ENCODE results near the gene UMODL1.

The UMODL1 gene

GRCh38 chr21:42039470-42039901 is 31.6 kb upstream of the UMODL1 start:
- Histone ChIP-seq H3K79me2 (ENCODE audit: control insufficient read depth, insufficient read depth, low read length, poor library complexity) (no peaks in the 10 kb centered on the region), H3K4me1 (ENCODE audit: control insufficient read depth in 1 of 2, insufficient read depth in 2 of 2, low read length in 2 of 2) (peaks cover 0 to 8% of the 10 kb centered on the region in 2 experiments), H3K4ac (ENCODE audit: low read depth, low read length) (no peak overlapping the region), H3K9ac (ENCODE audit: low read length) (no peak overlapping the region), H3K9me3 (ENCODE audit: insufficient read depth, low read depth, low read length) (peaks cover 3% of the 10 kb centered on the region), H3K4me2 (ENCODE audit: low read length) (no peak overlapping the region), H3K27ac (ENCODE audit: low read depth, low read length) (no peak overlapping the region), H3K27me3 (ENCODE audit: insufficient read depth, low read length) (no peaks in the 10 kb centered on the region), H4K12ac (ENCODE audit: low read depth, low read length) (no peak overlapping the region), H4K8ac (ENCODE audit: low read depth, low read length) (no peak overlapping the region), H2AFZ (ENCODE audit: insufficient read depth, low read length, poor library complexity) (no peak overlapping the region), H3K14ac (ENCODE audit: low read length) (no peak overlapping the region), H3K79me1 (ENCODE audit: low read length) (no peaks in the 10 kb centered on the region), H2BK5ac (ENCODE audit: low read depth, low read length, poor library complexity) (no peak overlapping the region), H3K23ac (ENCODE audit: low read length) (no peak overlapping the region), H2BK12ac (ENCODE audit: low read length) (no peak overlapping the region), H4K91ac (ENCODE audit: low read depth, low read length) (no peak overlapping the region), H3K18ac (ENCODE audit: low read length) (no peak overlapping the region), H3K36me3 (ENCODE audit: control insufficient read depth in 1 of 2, insufficient read depth in 2 of 2, low read length in 2 of 2) (no peaks in the 10 kb centered on the region), H2AK5ac (ENCODE audit: low read length) (no peak overlapping the region), H2BK120ac (ENCODE audit: insufficient read depth, low read length, poor library complexity) (no peak overlapping the region), H3K4me3 (ENCODE audit: low read depth, low read length) (no peak overlapping the region)
- peak in 1 of 2 donors; percentile 24 for DNase-seq
- WGBS (ENCODE audit: extremely low coverage, insufficient coverage, insufficient read length), result no CpG with 5 or more reads among the region's 5 CpGs

- H3K23ac ChIP-seq (ENCODE audit: low read length), result no peak overlapping the region
- WGBS (ENCODE audit: extremely low coverage, insufficient coverage, insufficient read length), result no CpG with 5 or more reads among the region's 12 CpGs
- H3K79me2 ChIP-seq (ENCODE audit: control insufficient read depth, insufficient read depth, low read length, poor library complexity), result no peaks in the 10 kb centered on the region
These were observed 31.2 kb upstream of the UMODL1 start for GRCh38 chr21:42039911-42040351.

GRCh38 chr21:42040411-42041180 is 30.5 kb upstream of the UMODL1 start:
- H3K9ac ChIP-seq (ENCODE audit: low read length), result no peak overlapping the region
- no peak overlapping the region for H3K18ac ChIP-seq (ENCODE audit: low read length)
- no peak overlapping the region for H3K4ac ChIP-seq (ENCODE audit: low read depth, low read length)
- H3K79me2 ChIP-seq (ENCODE audit: control insufficient read depth, insufficient read depth, low read length, poor library complexity), result no peaks in the 10 kb centered on the region
- no peak overlapping the region for H3K14ac ChIP-seq (ENCODE audit: low read length)
- no peak overlapping the region for H4K8ac ChIP-seq (ENCODE audit: low read depth, low read length)
- H2BK12ac ChIP-seq (ENCODE audit: low read length), result no peak overlapping the region
- DNase-seq, result peak; percentile 94 to 99
- no peak overlapping the region for H3K4me2 ChIP-seq (ENCODE audit: low read length)
- no peak overlapping the region for H4K12ac ChIP-seq (ENCODE audit: low read depth, low read length)
- H3K4me1 ChIP-seq (ENCODE audit: control insufficient read depth in 1 of 2, insufficient read depth in 2 of 2, low read length in 2 of 2), result peaks cover 0 to 8% of the 10 kb centered on the region in 2 experiments
- peaks cover 3% of the 10 kb centered on the region for H3K9me3 ChIP-seq (ENCODE audit: insufficient read depth, low read depth, low read length)
- no CpG with 5 or more reads among the region's 18 CpGs for WGBS (ENCODE audit: extremely low coverage, insufficient coverage, insufficient read length)
- no peak overlapping the region for H3K23ac ChIP-seq (ENCODE audit: low read length)
- H3K27me3 ChIP-seq (ENCODE audit: insufficient read depth, low read length), result no peaks in the 10 kb centered on the region
- H4K91ac ChIP-seq (ENCODE audit: low read depth, low read length), result no peak overlapping the region
- H3K4me3 ChIP-seq (ENCODE audit: low read depth, low read length), result no peak overlapping the region
- no peaks in the 10 kb centered on the region for H3K79me1 ChIP-seq (ENCODE audit: low read length)
- H2AK5ac ChIP-seq (ENCODE audit: low read length), result no peak overlapping the region
- no peaks in the 10 kb centered on the region for H3K36me3 ChIP-seq (ENCODE audit: control insufficient read depth in 1 of 2, insufficient read depth in 2 of 2, low read length in 2 of 2)
- no peak overlapping the region for H2BK5ac ChIP-seq (ENCODE audit: low read depth, low read length, poor library complexity)
- no peak overlapping the region for H2BK120ac ChIP-seq (ENCODE audit: insufficient read depth, low read length, poor library complexity)
- H3K27ac ChIP-seq (ENCODE audit: low read depth, low read length), result no peak overlapping the region
- H2AFZ ChIP-seq (ENCODE audit: insufficient read depth, low read length, poor library complexity), result no peak overlapping the region

More at GRCh38 chr21:42039911-42040351, 31.2 kb upstream of the UMODL1 start:
- Histone ChIP-seq H3K4ac (ENCODE audit: low read depth, low read length) (no peak overlapping the region), H2BK5ac (ENCODE audit: low read depth, low read length, poor library complexity) (no peak overlapping the region), H2BK120ac (ENCODE audit: insufficient read depth, low read length, poor library complexity) (no peak overlapping the region), H3K9me3 (ENCODE audit: insufficient read depth, low read depth, low read length) (peaks cover 3% of the 10 kb centered on the region), H3K79me1 (ENCODE audit: low read length) (no peaks in the 10 kb centered on the region), H2AFZ (ENCODE audit: insufficient read depth, low read length, poor library complexity) (no peak overlapping the region), H4K12ac (ENCODE audit: low read depth, low read length) (no peak overlapping the region), H2AK5ac (ENCODE audit: low read length) (no peak overlapping the region), H3K18ac (ENCODE audit: low read length) (no peak overlapping the region), H3K14ac (ENCODE audit: low read length) (no peak overlapping the region), H3K36me3 (ENCODE audit: control insufficient read depth in 1 of 2, insufficient read depth in 2 of 2, low read length in 2 of 2) (no peaks in the 10 kb centered on the region), H4K91ac (ENCODE audit: low read depth, low read length) (no peak overlapping the region), H3K4me3 (ENCODE audit: low read depth, low read length) (no peak overlapping the region), H4K8ac (ENCODE audit: low read depth, low read length) (no peak overlapping the region), H3K9ac (ENCODE audit: low read length) (no peak overlapping the region), H3K4me2 (ENCODE audit: low read length) (no peak overlapping the region), H2BK12ac (ENCODE audit: low read length) (no peak overlapping the region), H3K27ac (ENCODE audit: low read depth, low read length) (no peak overlapping the region), H3K4me1 (ENCODE audit: control insufficient read depth in 1 of 2, insufficient read depth in 2 of 2, low read length in 2 of 2) (peaks cover 0 to 8% of the 10 kb centered on the region in 2 experiments), H3K27me3 (ENCODE audit: insufficient read depth, low read length) (no peaks in the 10 kb centered on the region)
- peak; percentile 62 to 79 for DNase-seq

- H3K79me1 ChIP-seq (ENCODE audit: low read length), result no peaks in the 10 kb centered on the region
- H3K4me3 ChIP-seq (ENCODE audit: low read depth, low read length), result no peak overlapping the region
- no peak for DNase-seq
- no peak overlapping the region for H4K91ac ChIP-seq (ENCODE audit: low read depth, low read length)
- peaks cover 0 to 8% of the 10 kb centered on the region in 2 experiments for H3K4me1 ChIP-seq (ENCODE audit: control insufficient read depth in 1 of 2, insufficient read depth in 2 of 2, low read length in 2 of 2)
- H4K8ac ChIP-seq (ENCODE audit: low read depth, low read length), result no peak overlapping the region
- no peak overlapping the region for H3K14ac ChIP-seq (ENCODE audit: low read length)
- no peak overlapping the region for H2AK5ac ChIP-seq (ENCODE audit: low read length)
- H3K4ac ChIP-seq (ENCODE audit: low read depth, low read length), result no peak overlapping the region
- H3K18ac ChIP-seq (ENCODE audit: low read length), result no peak overlapping the region
- no peak overlapping the region for H3K27ac ChIP-seq (ENCODE audit: low read depth, low read length)
- no peak overlapping the region for H3K4me2 ChIP-seq (ENCODE audit: low read length)
- no peaks in the 10 kb centered on the region for H3K27me3 ChIP-seq (ENCODE audit: insufficient read depth, low read length)
- no peak overlapping the region for H3K9ac ChIP-seq (ENCODE audit: low read length)
- H3K9me3 ChIP-seq (ENCODE audit: insufficient read depth, low read depth, low read length), result peaks cover 3% of the 10 kb centered on the region
- H2BK12ac ChIP-seq (ENCODE audit: low read length), result no peak overlapping the region
- H3K79me2 ChIP-seq (ENCODE audit: control insufficient read depth, insufficient read depth, low read length, poor library complexity), result no peaks in the 10 kb centered on the region
- no peak overlapping the region for H2BK120ac ChIP-seq (ENCODE audit: insufficient read depth, low read length, poor library complexity)
- no peaks in the 10 kb centered on the region for H3K36me3 ChIP-seq (ENCODE audit: control insufficient read depth in 1 of 2, insufficient read depth in 2 of 2, low read length in 2 of 2)
- no peak overlapping the region for H3K23ac ChIP-seq (ENCODE audit: low read length)
- H2BK5ac ChIP-seq (ENCODE audit: low read depth, low read length, poor library complexity), result no peak overlapping the region
- WGBS (ENCODE audit: extremely low coverage, insufficient coverage, insufficient read length), result no CpG with 5 or more reads among the region's 7 CpGs
- no peak overlapping the region for H2AFZ ChIP-seq (ENCODE audit: insufficient read depth, low read length, poor library complexity)
- H4K12ac ChIP-seq (ENCODE audit: low read depth, low read length), result no peak overlapping the region
These were observed 29.9 kb upstream of the UMODL1 start for GRCh38 chr21:42041246-42041645.

Measured in trophoblast cell (in vitro differentiated cells and primary cell).